Activated CD4-positive, CD25-positive, alpha-beta regulatory T cell treated with anti-CD3 and anti-CD28 coated beads, Interleukin-2, amount 50 U/mL, for 24 hours (primary cell): Measurements from ENCODE around the gene SH3RF3.

ENCODE experiments used
- ATAC-seq, 2 donors: fragments of 150-1000 bp; cut with Tn5 transposase; one replicate each; pipeline ENCODE4 v1.10.0; 2021; ENCODE audit warnings: mild to moderate bottlenecking in 1 of 2, moderate library complexity in 1 of 2

SH3RF3 gene

DNA sequence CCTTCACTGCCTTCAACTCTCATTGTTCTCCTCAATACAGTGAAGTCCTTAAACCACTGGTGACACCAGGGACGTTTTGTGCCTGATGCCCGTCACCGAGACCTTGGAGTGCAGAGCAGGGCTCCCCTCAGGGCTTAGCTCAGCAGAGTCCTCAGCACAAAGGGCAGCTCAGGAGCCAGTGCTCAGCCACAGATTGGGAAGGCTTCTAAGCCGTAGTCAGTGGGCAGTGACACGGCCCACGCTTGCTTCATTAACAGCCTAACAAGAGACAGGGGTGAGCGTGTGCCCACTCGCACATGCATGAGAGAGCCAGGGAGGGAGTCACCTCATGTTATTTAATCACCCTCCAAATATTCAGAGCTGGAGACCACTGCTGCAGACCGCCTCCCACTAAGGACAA lies 137.5 kb downstream of the SH3RF3 start:
- ATAC-seq = no peak

DNA sequence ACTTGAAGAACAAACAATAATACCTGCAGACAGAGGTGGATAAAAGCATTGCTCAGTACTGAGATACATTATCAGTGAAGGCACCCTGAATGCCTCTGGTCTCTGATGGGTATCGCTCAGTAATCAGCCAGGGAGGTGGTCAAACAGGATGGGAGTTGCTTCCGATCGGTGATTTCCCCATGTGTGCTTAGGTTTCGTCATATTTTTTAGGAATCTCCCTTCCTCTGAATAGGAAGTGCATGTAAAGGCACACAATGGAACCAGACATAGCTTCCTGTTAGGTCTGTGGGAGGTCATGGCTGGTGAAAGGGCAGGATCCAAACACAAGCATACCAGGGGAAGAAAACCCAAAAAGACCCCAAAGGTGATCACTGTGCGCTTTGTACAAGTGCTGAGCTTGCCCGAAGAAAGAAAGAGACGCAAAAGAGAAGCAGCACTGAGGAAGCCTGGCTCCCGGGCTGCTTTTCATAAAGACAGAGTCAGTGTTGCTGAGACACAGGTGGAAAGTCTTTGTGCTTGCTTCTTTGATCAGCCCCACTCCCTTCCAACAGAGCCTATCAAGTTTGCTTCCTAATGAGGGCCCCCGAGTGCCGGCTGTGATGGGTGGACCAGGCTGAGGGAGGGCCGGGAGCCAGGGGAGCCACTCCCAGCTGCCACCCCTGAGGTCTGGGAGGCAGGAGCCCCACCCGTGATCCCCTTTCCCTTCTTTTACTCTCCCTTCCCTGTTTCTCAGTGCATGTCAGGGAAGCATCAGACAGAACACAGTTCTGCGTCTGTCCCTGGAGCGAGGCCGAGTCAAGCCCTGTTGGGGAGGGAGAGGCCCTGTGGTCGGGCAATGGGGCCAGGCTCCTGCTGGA lies 138.2 kb downstream of the SH3RF3 start:
- ATAC-seq = no peak

DNA sequence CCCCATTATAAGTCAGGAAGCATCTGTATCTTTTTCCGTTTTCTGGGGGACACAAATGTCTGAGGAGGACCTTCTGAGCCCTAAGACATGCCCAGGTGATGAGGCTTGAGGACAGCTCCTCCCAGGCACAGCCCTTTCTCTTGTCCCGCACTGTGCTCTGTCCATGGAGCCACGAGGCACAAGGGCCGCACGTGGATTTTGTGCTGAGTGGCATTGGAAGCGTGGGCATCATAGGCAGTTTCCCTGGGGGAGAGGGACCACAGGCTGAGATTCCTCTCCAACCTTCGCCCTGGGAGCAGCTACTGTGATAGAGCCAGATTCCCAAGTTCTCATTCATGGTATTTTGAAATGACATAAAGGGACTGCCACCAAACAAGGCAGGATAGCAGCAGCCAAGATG lies 139.9 kb downstream of the SH3RF3 start:
- ATAC-seq = no peak

DNA sequence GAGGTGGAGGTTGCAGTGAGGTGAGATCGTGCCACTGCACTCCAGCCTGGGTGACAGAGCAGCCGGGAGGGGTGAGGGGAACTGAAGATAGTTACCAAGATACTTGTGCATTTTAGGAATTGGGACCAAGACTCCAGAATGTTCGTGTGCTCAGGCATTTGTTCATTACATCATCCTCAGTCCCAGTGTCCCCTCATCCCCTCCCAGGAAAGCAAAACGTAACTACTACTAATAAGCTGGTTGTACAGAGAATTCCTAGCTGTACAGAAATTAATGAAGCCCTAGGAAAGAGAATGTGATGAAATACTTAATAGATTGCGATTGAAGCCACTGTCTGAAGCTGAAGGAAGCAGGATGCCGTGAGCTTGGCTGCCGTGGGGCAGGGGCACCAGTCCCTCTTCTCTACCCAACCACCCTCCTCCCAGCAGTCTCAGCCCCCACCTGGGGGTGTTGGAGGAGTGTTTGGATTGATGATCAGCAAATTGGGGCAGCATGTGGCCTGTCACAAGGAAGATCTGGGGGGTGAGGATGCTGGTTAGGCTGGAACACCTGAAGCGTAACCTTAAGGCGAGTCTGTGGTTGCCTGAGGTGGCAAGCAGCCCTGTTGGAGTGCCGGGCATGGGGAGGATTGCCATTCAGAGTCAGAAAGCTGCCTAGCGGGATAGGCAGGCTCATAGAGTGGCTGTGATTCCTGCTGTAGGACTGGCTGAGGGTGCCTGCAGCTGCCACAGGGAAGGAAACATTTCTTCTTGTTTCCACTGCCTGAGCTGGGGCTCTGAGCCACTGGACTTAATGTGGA lies 140.9 kb downstream of the SH3RF3 start:
- no peak for ATAC-seq

- no peak for ATAC-seq
These were observed 141.7 kb downstream of the SH3RF3 start for GRCh38 chr2:109270505-109271312.

DNA sequence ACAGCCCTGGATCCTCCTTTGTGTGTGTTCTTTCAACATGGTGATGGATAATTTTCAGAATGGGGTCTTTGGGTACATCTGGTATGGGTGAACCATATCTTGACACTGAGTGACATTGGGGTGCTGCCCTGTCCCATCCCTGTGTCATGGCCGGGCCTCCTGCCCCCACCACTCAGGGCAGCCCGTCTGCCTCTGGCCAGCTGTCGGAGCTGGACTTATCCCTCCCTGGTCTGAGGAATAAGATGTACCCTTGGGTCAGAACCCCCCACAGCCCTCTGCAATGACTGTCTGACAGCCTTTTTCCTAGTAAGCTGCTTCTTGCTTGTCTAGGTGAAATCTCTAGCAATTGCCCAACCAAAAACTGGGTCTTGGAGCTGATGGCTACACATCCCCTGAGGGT lies 142.9 kb downstream of the SH3RF3 start:
- no peak for ATAC-seq

DNA sequence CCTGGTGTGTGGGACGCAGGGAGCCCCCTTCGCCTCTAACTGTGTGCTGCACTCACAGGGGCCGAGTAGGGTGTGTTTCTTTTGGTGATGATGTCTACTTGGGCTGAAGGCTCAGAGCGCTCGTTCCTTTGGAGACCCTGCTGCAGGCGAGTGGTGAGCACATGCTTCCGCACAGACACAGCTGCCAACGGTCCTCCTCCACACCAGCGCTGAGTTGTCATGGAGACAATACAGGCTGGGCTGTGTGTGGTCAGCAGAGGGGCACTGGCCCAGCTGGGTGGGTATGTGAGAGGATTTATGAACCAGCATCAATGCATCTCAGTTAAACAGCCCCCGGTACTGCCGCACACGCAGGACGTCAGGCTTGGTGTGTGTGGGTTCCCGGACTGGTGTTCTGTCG lies 143.5 kb downstream of the SH3RF3 start:
- no peak for ATAC-seq

- ATAC-seq = peak in 1 of 2 donors; percentile 36
These were observed 146.4 kb downstream of the SH3RF3 start for GRCh38 chr2:109275120-109276012.

DNA sequence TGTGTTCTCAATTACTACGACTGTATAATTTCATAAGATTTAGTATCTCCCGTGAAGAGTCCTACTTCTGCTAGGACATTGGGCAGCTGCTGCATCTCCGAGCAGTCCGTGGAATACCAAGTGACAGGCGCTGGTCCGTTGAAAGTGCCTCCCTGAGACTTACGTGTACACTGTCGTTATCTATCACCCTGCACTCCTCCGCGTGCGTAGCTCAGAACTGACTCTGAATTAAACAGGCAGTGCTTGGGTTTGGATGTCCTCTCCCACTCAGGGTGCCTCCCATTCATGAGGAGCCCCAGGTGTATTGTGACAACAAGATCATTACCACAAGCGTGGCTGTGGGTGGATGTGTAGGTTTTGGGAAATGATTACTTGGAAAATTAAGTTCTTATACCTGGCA lies 148.4 kb downstream of the SH3RF3 start:
- no peak for ATAC-seq

DNA sequence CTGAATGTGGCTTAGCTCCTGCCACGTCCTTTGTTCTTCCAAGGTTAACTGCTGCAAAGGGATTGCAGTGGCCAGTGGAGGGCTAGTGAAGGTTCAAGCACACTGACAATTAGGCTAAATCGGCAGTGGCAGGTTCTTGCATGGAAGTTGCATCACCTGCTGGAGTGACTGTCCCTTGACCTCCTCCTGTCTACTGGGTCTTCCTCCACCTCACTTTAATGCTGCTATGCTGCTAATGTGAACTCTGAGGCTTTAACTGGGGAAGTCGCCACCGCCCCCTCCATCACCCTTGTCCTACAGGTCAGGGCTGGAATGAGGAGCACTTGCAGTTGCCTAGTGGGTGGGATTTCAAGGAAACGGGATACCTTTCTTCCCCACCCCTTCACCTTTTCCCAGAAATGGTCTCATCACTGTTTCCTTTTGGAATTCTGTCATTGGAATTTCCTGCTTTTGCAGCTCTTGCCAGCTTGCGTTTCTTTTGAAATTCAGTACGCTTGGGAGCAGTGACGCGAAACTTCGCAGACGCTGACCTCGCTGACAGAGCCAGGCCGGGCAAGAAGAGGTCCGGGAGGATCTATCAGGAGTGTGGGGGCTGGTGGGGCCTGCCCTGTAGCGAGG lies 150.3 kb downstream of the SH3RF3 start:
- ATAC-seq = no peak

GRCh38 chr2:109280804-109281203 lies 151.8 kb downstream of the SH3RF3 start:
- no peak for ATAC-seq

DNA sequence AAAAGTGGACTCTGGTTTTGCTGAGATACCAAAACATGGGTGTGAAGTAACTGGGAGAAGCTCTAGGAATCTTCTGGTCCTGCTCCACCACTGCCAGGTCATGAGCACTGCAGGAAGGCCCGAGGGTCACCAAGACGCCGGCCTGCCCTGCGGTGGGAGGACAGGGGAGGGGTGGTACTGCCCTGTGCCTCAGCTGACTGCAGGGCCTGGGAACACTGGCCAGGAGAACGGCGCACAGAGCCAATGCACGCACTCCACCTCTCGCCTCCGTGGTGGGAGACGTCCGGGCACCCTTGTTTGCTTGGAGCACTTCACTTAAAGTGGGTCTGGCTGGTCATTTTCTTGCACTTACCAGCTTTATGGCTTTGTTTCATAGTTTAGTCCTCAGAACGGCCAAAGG lies 153.4 kb downstream of the SH3RF3 start:
- ATAC-seq = no peak

- ATAC-seq = no peak
These were observed 153.9 kb downstream of the SH3RF3 start for GRCh38 chr2:109282865-109283264.

GRCh38 chr2:109284826-109285225 lies 155.8 kb downstream of the SH3RF3 start:
- no peak for ATAC-seq

GRCh38 chr2:109285244-109285651 lies 156.2 kb downstream of the SH3RF3 start:
- no peak for ATAC-seq

DNA sequence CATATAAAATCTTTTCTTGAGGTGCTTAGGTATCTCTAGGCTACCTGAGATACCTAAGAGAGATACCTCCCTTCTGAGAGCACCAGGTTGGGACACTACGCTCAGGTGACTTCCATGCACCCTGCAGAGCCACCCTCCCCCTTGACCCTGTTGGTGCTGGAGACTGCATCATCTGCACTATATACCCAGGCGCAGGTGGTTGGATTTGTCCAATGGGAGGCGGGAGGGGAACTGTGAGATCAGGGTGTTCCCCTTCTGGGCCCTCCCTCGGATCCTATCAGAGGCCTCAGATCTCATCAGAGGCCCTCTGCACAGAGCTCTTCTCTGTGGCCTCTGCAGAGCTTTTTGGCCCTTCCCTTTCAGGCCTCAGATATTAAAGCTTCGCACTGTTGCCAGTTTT lies 158.4 kb downstream of the SH3RF3 start:
- ATAC-seq = no peak

GRCh38 chr2:109287838-109288237 lies 158.8 kb downstream of the SH3RF3 start:
- no peak for ATAC-seq

GRCh38 chr2:109288544-109289368 lies 159.8 kb downstream of the SH3RF3 start:
- ATAC-seq = no peak

- no peak for ATAC-seq
These were observed 160.7 kb downstream of the SH3RF3 start for GRCh38 chr2:109289504-109290222.
